Caco-2 (cell line): Measurements from ENCODE around the gene APOA5. TPM values are rescaled to one million over a fixed set of nuclear protein-coding genes. Genes with fewer than 3 reads are reported as not detected.

ENCODE experiments used
- BruUV-seq: library from RNA; stranded (reverse); fragments of 400-500 nt; replicated peaks from 2 replicates; lab custom pipeline; 2021; lab: Mats Ljungman, UMichigan
- CTCF ChIA-PET: fragments of 300-600 bp; sonication (Branson Sonifier 250); formaldehyde crosslinking; loops from one replicate; lab custom pipeline; 2022; ENCODE audit warnings: antibody characterized with exemption; lab: Charles Lee
- POLR2A ChIA-PET: fragments of 300-600 bp; sonication (Branson Sonifier 250); formaldehyde crosslinking; loops from one replicate; lab custom pipeline; 2022; ENCODE audit warnings: antibody characterized with exemption; lab: Charles Lee
- DNase-seq, 2 experiments: peaks; one replicate each; pipeline versions ENCODE4 v3.0.0 to v3.0.0-alpha.2; 2020 to 2022
- H3K27me3 ChIP-seq: replicated peaks from 2 replicates; pipeline ENCODE4 v1.6.0; 2011; ENCODE audit warnings: low read length; ENCODE audit not compliant: control insufficient read depth, insufficient read depth
- H3K36me3 ChIP-seq: 2 replicates; pipeline ENCODE4 v1.5.1; 2011; ENCODE audit warnings: low read length; ENCODE audit not compliant: control insufficient read depth, insufficient read depth
- H3K4me1 ChIP-seq: fragments of 250-450 bp; sonication (Bioruptor Pico); 2 replicates; pipeline ENCODE4 v1.5.1; 2020; ENCODE audit warnings: mild to moderate bottlenecking
- H3K4me3 ChIP-seq: 2 replicates; pipeline ENCODE4 v1.5.1; 2011; ENCODE audit warnings: low read depth, mild to moderate bottlenecking, control low read depth, low read length
- H3K9me3 ChIP-seq: fragments of 250-450 bp; sonication (Bioruptor Pico); 2 replicates; pipeline ENCODE4 v1.5.1; 2020; ENCODE audit warnings: mild to moderate bottlenecking, moderate library complexity
- H3K27ac Mint-ChIP-seq: one replicate; pipeline ENCODE4 v1.8.0; 2022; ENCODE audit warnings: mixed read lengths; ENCODE audit not compliant: unreplicated experiment
- H3K27me3 Mint-ChIP-seq: one replicate; pipeline ENCODE4 v1.8.0; 2022; ENCODE audit warnings: mixed read lengths; ENCODE audit not compliant: insufficient read depth, unreplicated experiment
- H3K36me3 Mint-ChIP-seq: one replicate; pipeline ENCODE4 v1.8.0; 2022; ENCODE audit warnings: mild to moderate bottlenecking, mixed read lengths; ENCODE audit not compliant: insufficient read depth, unreplicated experiment
- H3K4me1 Mint-ChIP-seq: one replicate; pipeline ENCODE4 v1.8.0; 2022; ENCODE audit warnings: low read depth, mixed read lengths; ENCODE audit not compliant: unreplicated experiment
- H3K4me3 Mint-ChIP-seq: one replicate; pipeline ENCODE4 v1.8.0; 2022; ENCODE audit warnings: mild to moderate bottlenecking, moderate library complexity, mixed read lengths; ENCODE audit not compliant: unreplicated experiment
- H3K9me3 Mint-ChIP-seq: one replicate; pipeline ENCODE4 v1.8.0; 2022; ENCODE audit warnings: mixed read lengths; ENCODE audit not compliant: unreplicated experiment
- CTCF ChIP-seq, 2 experiments: fragments of 200-600 bp in 1 of 2; IDR thresholded peaks; 1 replicate in 1 of 2; 2 replicates in 1 of 2; pipeline versions ENCODE4 v1.5.1 to v1.8.0; 2011 to 2022; ENCODE audit warnings: antibody characterized with exemption in 1 of 2, control low read depth in 1 of 2, inconsistent platforms in 1 of 2, low read depth in 1 of 2, low read length in 1 of 2, mild to moderate bottlenecking in 1 of 2, moderate library complexity in 1 of 2; ENCODE audit not compliant: insufficient read depth in 1 of 2, severe bottlenecking in 1 of 2, unreplicated experiment in 1 of 2
- intact Hi-C: fragments of 100-400 bp; cut with micrococcal nuclease; formaldehyde crosslinking; loops from one replicate; pipeline ENCODE4 v1.10.0; 2022; ENCODE audit not compliant: unreplicated experiment
- total RNA-seq: library from RNA; stranded (reverse); gene quantifications from 2 replicates; pipeline ENCODE4 v1.2.3, GENCODE V29; 2022

APOA5 gene
- total RNA-seq, 1 experiment from 2014 or later: 2.5 TPM

- peaks cover 52% of the 10 kb centered on the region for H3K4me1 Mint-ChIP-seq
- peaks cover 7% of the 10 kb centered on the region for H3K9me3 ChIP-seq
- intact Hi-C loops: no loop called here
- H3K27me3 Mint-ChIP-seq: no peaks in the 10 kb centered on the region
- no peak overlapping the region for H3K4me3 ChIP-seq
- H3K36me3 ChIP-seq: peaks cover 5% of the 10 kb centered on the region; the same call in 1 of the 2 replicates
- no peaks in the 10 kb centered on the region for H3K27me3 ChIP-seq
- H3K4me3 Mint-ChIP-seq: peak overlapping the region; percentile 64
- no TSS peak for BruUV-seq
- H3K36me3 Mint-ChIP-seq: peaks cover 42% of the 10 kb centered on the region
- peak overlapping the region; percentile 93 for H3K27ac Mint-ChIP-seq
- DNase-seq: no peak
- peaks cover 83% of the 10 kb centered on the region for H3K4me1 ChIP-seq
- ChIA-PET CTCF (no interaction called here), POLR2A (no interaction called here)
- no peak for TF ChIP-seq CTCF (IDR thresholded peaks at IDR 0.05; ENCODE audit: insufficient read depth in 1 of 2, low read depth in 1 of 2, low read length in 1 of 2, severe bottlenecking in 1 of 2, unreplicated experiment in 1 of 2)
- H3K9me3 Mint-ChIP-seq: peaks cover 10% of the 10 kb centered on the region
These were observed 40.2 kb upstream of the APOA5 start for GRCh38 chr11:116831790-116832349.

GRCh38 chr11:116830184-116830912, 38.7 kb upstream of the APOA5 start:
- Histone ChIP-seq H3K27me3 (no peaks in the 10 kb centered on the region), H3K36me3 (no peaks in the 10 kb centered on the region; the same call in 1 of the 2 replicates), H3K4me3 (peak overlapping the region; percentile 3; the same call in 1 of the 2 replicates), H3K9me3 (peaks cover 7% of the 10 kb centered on the region), H3K4me1 (peaks cover 83% of the 10 kb centered on the region)
- ChIA-PET CTCF (interaction anchor here (0.6 to 2.8 kb wide), 7 partner anchors 10 to 276 kb away, joined by 3 to 52 read pairs (median 6); partner anchors contain the start of genes APOA5 and ZPR1), POLR2A (interaction anchor here (1.0 to 2.5 kb wide), 7 partner anchors 7 to 268 kb away, joined by 3 to 18 read pairs (median 8); partner anchors contain the start of genes APOA1, APOA5 and ZPR1)
- Mint-ChIP-seq H3K27me3 (no peaks in the 10 kb centered on the region), H3K4me3 (peak overlapping the region; percentile 50), H3K27ac (peak overlapping the region; percentile 89), H3K36me3 (peaks cover 32% of the 10 kb centered on the region), H3K9me3 (peaks cover 10% of the 10 kb centered on the region), H3K4me1 (peaks cover 55% of the 10 kb centered on the region)
- no peak for DNase-seq
- intact Hi-C loops: no loop called here
- no TSS peak for BruUV-seq
- no peak for TF ChIP-seq CTCF (IDR thresholded peaks at IDR 0.05; ENCODE audit: insufficient read depth in 1 of 2, low read depth in 1 of 2, low read length in 1 of 2, severe bottlenecking in 1 of 2, unreplicated experiment in 1 of 2)

GRCh38 chr11:116829525-116830183, 38.0 kb upstream of the APOA5 start, which contains the start of gene APOC3:
TSS of gene APOC3 (plus strand) at chr11:116829907. CDS start at chr11:116830583, 676 bp downstream.
- Mint-ChIP-seq H3K27ac (peak within 1 kb of the TSS; percentile 89), H3K4me1 (peaks cover 49% of the 10 kb centered on the region), H3K4me3 (peak within 1 kb of the TSS; percentile 50), H3K36me3 (peaks cover 27% of the 10 kb centered on the region), H3K27me3 (no peaks in the 10 kb centered on the region), H3K9me3 (peaks cover 10% of the 10 kb centered on the region)
- H3K4me3 ChIP-seq: peak within 1 kb of the TSS; percentile 3; the same call in 1 of the 2 replicates
- H3K27me3 ChIP-seq: no peaks in the 10 kb centered on the region
- no TSS peak for BruUV-seq
- peaks cover 7% of the 10 kb centered on the region for H3K9me3 ChIP-seq
- POLR2A ChIA-PET: interaction anchor here (1.0 to 2.5 kb wide), 9 partner anchors 8 to 349 kb away, joined by 3 to 18 read pairs (median 5); partner anchors contain the start of genes APOA1, APOA5, SIDT2 and ZPR1
- CTCF ChIA-PET: interaction anchor here (0.6 to 2.8 kb wide), 19 partner anchors 8 to 355 kb away, joined by 3 to 52 read pairs (median 5); partner anchors contain the start of genes APOA1, APOA5, SIDT2 and SIK3
- peaks cover 84% of the 10 kb centered on the region for H3K4me1 ChIP-seq
- DNase-seq: peak; percentile 93 to 96
- no peak for TF ChIP-seq CTCF (IDR thresholded peaks at IDR 0.05; ENCODE audit: insufficient read depth in 1 of 2, low read depth in 1 of 2, low read length in 1 of 2, severe bottlenecking in 1 of 2, unreplicated experiment in 1 of 2)
- H3K36me3 ChIP-seq: no peaks in the 10 kb centered on the region
- intact Hi-C loops: loop anchor here (1.0 to 2.0 kb wide), 8 partner anchors 8 to 277 kb away; partner anchors contain the start of genes APOA1 and ZPR1
